Right lobe of liver (tissue), 6 donors: ENCODE data around the gene BAMBI. TPM values are rescaled to one million over a fixed set of nuclear protein-coding genes. Genes with fewer than 3 reads are reported as not detected.

ENCODE experiments used
- ATAC-seq, 4 donors: fragments of 200-7000 bp; cut with Tn5 transposase; one replicate each; pipeline ENCODE4 v1.9.1; 2020; ENCODE audit warnings: mild to moderate bottlenecking in 4 of 4, moderate library complexity in 4 of 4
- DNase-seq, 3 donors: peaks; one replicate each; pipeline ENCODE4 v3.0.0-alpha.2; 2020
- H3K27ac ChIP-seq, 3 donors: fragments of 200-600 bp; one replicate each; pipeline ENCODE4 v1.8.0; 2022
- H3K27me3 ChIP-seq, 2 donors: fragments of 200-600 bp; one replicate each; pipeline ENCODE4 v1.8.0; 2022
- H3K36me3 ChIP-seq, 4 donors: fragments of 200-600 bp; sonication (generic) in 1 of 4; one replicate each; pipeline versions ENCODE4 v1.5.1 to v1.8.0; 2017 to 2022; ENCODE audit warnings: control low read depth in 1 of 4
- H3K4me1 ChIP-seq, 4 donors: fragments of 200-600 bp; sonication (generic) in 1 of 4; one replicate each; pipeline versions ENCODE4 v1.5.1 to v1.8.0; 2017 to 2022; ENCODE audit warnings: control low read depth in 1 of 4
- H3K4me3 ChIP-seq, 3 donors: fragments of 200-600 bp; one replicate each; pipeline ENCODE4 v1.8.0; 2022
- H3K9me3 ChIP-seq, 4 donors: fragments of 200-600 bp; sonication (generic) in 1 of 4; one replicate each; pipeline versions ENCODE4 v1.5.1 to v1.8.0; 2017 to 2022; ENCODE audit warnings: control low read depth in 1 of 4
- POLR2A ChIP-seq: fragments of 450-650 bp; IDR thresholded peaks from one replicate; pipeline ENCODE4 v1.6.1; 2017; ENCODE audit warnings: antibody characterized with exemption, mild to moderate bottlenecking
- WGBS: methylation state at CpG from one replicate; pipeline ENCODE4 v1.1.6; 2018; ENCODE audit warnings: low coverage, low lambda C conversion rate; ENCODE audit not compliant: insufficient coverage; ENCODE audit errors: missing lambda C conversion rate; 5-methylcytosine and 5-hydroxymethylcytosine counted together
- intact Hi-C, 2 donors: fragments of 100-400 bp; cut with DNase I; formaldehyde crosslinking; loops; one replicate each; pipeline versions ENCODE4 v1.11.2 to v1.14.1; 2022
- total RNA-seq, 6 experiments: library from RNA; depleted of rRNA in 2 of 6; stranded (reverse); fragments of >200 nt in 2 of 6; fragmentation: NEBNext Ultra II Directional in 3 of 6; extraction: Animal tissue kit (Norgen Biotek cat#: 25700) in 3 of 6; gene quantifications; one replicate each; pipeline versions ENCODE4 v1.1.0 to v1.2.4, GENCODE V29; 2016 to 2023
- TF ChIP-seq, protein P1 (sequence below), 4 donors: fragments of 200-600 bp in 3 of 4; fragments of 450-650 bp in 1 of 4; IDR thresholded peaks; one replicate each; pipeline versions ENCODE4 v1.5.1 to v1.8.0; 2016 to 2022; ENCODE audit warnings: antibody characterized with exemption in 4 of 4, mild to moderate bottlenecking in 2 of 4
- donor health status: DM: no; HTN: yes; CAD: no.
- donor health status: DM: no; HTN: no; CAD: no.
- donor health status: DM: no; HTN: no; CAD: no.
- donor health status: DM: no; HTN: yes; CAD: no.
- donor health status: DM: no; HTN: yes; CAD: no.

The BAMBI gene
- total RNA-seq, 6 experiments from 2014 or later: 2.4 to 22.4 (median 7.2) TPM

DNA sequence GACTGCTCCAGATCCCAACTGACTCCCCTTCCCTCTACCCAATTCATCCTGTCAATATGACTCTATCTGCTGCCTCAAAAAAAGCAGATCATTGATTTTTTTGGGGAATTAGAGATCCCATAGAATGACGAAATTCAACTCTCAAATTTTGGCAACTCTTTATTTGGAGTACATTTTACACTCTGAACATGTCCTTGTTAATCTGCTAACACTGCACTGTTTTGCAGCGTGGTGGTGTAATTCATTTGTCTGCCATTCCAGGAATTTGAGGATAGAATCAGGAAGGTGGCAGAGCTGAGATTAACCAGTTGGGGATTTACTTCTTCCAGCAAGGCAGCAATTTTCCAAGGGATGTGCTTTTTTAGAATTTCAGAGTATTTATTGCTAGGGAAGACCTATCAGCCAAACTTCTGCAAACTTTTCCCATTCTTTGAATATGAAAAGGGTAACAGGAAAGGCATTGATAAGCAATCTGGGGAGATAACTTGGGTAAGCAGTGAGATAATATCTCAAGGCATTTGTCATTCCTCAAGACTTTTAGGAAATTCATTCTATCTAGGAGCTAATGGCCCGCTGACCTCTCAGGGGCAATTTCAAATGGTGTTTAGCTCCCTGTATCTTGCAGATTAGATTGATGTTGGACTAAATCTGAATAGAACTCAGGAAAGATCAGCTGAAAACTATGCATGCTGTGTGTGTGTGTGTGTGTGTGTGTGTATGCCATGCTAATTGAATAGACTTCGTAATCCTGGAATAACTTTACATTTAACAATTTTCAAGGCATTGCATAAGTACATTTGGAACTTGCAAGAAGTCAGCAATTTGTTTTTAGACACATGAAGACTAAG is 9.7 kb downstream of the BAMBI start:
- Histone ChIP-seq H3K27ac (no peak overlapping the region), H3K27me3 (no peaks in the 10 kb centered on the region), H3K9me3 (no peaks in the 10 kb centered on the region), H3K4me1 (peaks cover 0 to 16% (median 2%) of the 10 kb centered on the region in 4 donors), H3K36me3 (peaks cover 0 to 7% (median 0%) of the 10 kb centered on the region in 4 donors), H3K4me3 (no peak overlapping the region)
- WGBS: 47% methylated on average over 4 of the region's 4 CpGs
- DNase-seq (no peak), ATAC-seq (peak; percentile 76 to 95 (median 87))
- TF ChIP-seq, protein P1, sequence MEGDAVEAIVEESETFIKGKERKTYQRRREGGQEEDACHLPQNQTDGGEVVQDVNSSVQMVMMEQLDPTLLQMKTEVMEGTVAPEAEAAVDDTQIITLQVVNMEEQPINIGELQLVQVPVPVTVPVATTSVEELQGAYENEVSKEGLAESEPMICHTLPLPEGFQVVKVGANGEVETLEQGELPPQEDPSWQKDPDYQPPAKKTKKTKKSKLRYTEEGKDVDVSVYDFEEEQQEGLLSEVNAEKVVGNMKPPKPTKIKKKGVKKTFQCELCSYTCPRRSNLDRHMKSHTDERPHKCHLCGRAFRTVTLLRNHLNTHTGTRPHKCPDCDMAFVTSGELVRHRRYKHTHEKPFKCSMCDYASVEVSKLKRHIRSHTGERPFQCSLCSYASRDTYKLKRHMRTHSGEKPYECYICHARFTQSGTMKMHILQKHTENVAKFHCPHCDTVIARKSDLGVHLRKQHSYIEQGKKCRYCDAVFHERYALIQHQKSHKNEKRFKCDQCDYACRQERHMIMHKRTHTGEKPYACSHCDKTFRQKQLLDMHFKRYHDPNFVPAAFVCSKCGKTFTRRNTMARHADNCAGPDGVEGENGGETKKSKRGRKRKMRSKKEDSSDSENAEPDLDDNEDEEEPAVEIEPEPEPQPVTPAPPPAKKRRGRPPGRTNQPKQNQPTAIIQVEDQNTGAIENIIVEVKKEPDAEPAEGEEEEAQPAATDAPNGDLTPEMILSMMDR (IDR thresholded peaks at IDR 0.05): peak in 2 of 4 donors; percentile 6 to 18
- no peak for TF ChIP-seq POLR2A
- intact Hi-C loops: no loop called here

DNA sequence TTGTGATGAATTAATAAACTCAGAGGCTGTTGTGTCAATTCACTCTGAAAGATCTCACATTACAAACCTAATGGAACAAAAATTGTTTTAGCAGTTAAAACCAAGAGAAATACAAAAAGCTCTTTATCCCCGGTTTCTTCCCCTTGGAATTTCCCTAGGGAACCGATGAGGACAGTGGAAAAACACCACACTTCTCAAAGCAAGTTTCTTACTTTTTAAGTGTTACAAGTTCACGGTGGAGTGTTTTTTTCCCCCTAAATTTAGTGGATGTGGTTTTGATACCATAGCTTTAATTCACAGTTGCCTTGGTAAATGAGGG is 10.3 kb downstream of the BAMBI start:
- ATAC-seq: no peak
- intact Hi-C loops: no loop called here
- peaks cover 0 to under 1% (median 0%) of the 10 kb centered on the region in 4 donors for H3K36me3 ChIP-seq
- WGBS: 71% methylated on average over 3 of the region's 3 CpGs
- no peaks in the 10 kb centered on the region for H3K9me3 ChIP-seq
- TF ChIP-seq, protein P1 (IDR thresholded peaks at IDR 0.05): no peak
- TF ChIP-seq POLR2A: no peak
- H3K27ac ChIP-seq: no peak overlapping the region
- no peak overlapping the region for H3K4me3 ChIP-seq
- H3K4me1 ChIP-seq: peaks cover 0 to 16% (median 2%) of the 10 kb centered on the region in 4 donors
- H3K27me3 ChIP-seq: no peaks in the 10 kb centered on the region
- DNase-seq: no peak

- ATAC-seq (no peak), DNase-seq (no peak)
- 87% methylated on average over 2 of the region's 2 CpGs for WGBS
- H3K4me3 ChIP-seq: no peak overlapping the region
- no peaks in the 10 kb centered on the region for H3K36me3 ChIP-seq
- no peaks in the 10 kb centered on the region for H3K27me3 ChIP-seq
- H3K9me3 ChIP-seq: no peaks in the 10 kb centered on the region
- peaks cover 0 to 16% (median 2%) of the 10 kb centered on the region in 4 donors for H3K4me1 ChIP-seq
- H3K27ac ChIP-seq: no peak overlapping the region
- no peak for TF ChIP-seq POLR2A
- TF ChIP-seq, protein P1 (IDR thresholded peaks at IDR 0.05): no peak
- intact Hi-C loops: no loop called here
Measured at GRCh38 chr10:28690545-28690944, 13.2 kb downstream of the BAMBI start.

DNA sequence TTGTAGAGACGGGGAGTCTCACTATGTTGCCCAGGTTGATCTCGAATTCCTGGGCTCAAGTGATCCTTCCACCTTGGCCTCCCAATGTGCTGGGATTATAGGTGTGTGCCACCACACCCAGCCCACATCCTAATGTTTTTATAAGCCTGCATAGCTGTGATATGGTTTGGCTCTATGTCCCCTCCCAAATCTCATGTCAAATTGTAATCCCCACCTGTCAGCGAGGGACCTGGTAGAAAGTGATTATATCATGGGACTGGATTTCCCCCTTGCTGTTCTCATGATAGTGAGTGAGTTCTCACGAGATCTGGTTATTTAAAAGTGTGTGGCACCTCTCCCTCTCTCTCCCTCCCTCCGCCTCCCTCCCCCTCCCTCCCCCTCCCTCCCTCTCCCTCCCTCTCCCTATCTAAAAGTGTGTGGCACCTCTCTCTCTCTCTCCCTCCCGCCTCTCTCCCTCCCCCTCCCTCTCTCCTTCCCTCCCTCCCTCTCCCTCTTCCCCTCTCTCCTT is 13.9 kb downstream of the BAMBI start:
- ATAC-seq (no peak), DNase-seq (no peak)
- intact Hi-C loops: no loop called here
- no peak for TF ChIP-seq POLR2A
- TF ChIP-seq, protein P1 (IDR thresholded peaks at IDR 0.05): no peak
- WGBS: 90% methylated on average over 5 of the region's 6 CpGs
- Histone ChIP-seq H3K27me3 (no peaks in the 10 kb centered on the region), H3K27ac (no peak overlapping the region), H3K36me3 (no peaks in the 10 kb centered on the region), H3K9me3 (no peaks in the 10 kb centered on the region), H3K4me3 (no peak overlapping the region), H3K4me1 (peaks cover 0 to 15% (median 2%) of the 10 kb centered on the region in 4 donors)
